K562 (cell line): Measurements from ENCODE around the gene DNPEP. TPM values are rescaled to one million over a fixed set of nuclear protein-coding genes. Genes with fewer than 3 reads are reported as not detected.
A peak's percentile ranks its signal among the peaks of the same experiment; 100 is the strongest.

ENCODE experiments used
- CREBBP ChIP-seq: IDR thresholded peaks from one replicate; pipeline ENCODE4 v1.6.1; 2012; ENCODE audit warnings: low read depth, mild to moderate bottlenecking, control low read depth, inconsistent platforms, low read length
- HDAC2 ChIP-seq: fragments of 450-650 bp; IDR thresholded peaks from 2 replicates; pipeline ENCODE4 v1.6.1; 2016; ENCODE audit warnings: mild to moderate bottlenecking
- MBD1 ChIP-seq: fragments of 250-450 bp; sonication (Bioruptor Pico); IDR thresholded peaks from 2 replicates; pipeline ENCODE4 v1.8.0; 2022; ENCODE audit warnings: inconsistent platforms
- MCM5 ChIP-seq: fragments of 450-650 bp; IDR thresholded peaks from 2 replicates; pipeline ENCODE4 v1.6.1; 2016; ENCODE audit warnings: low read depth
- NFIX ChIP-seq: fragments of 250-450 bp; sonication (Bioruptor Pico); IDR thresholded peaks from 2 replicates; pipeline ENCODE4 v1.4.0; 2020; ENCODE audit warnings: low read depth, mild to moderate bottlenecking, moderate library complexity
- PATZ1 ChIP-seq: fragments of 250-450 bp; sonication (Bioruptor Pico); IDR thresholded peaks from 2 replicates; pipeline ENCODE4 v1.5.0; 2020; ENCODE audit warnings: mild to moderate bottlenecking, borderline replicate concordance
- REST ChIP-seq, 2 experiments: fragments of 450-650 bp; formaldehyde crosslinking in 1 of 2; IDR thresholded peaks; 2 replicates each; pipeline versions ENCODE4 v1.4.0 to v1.6.1; 2014 to 2020; ENCODE audit warnings: mild to moderate bottlenecking in 2 of 2, borderline replicate concordance in 1 of 2, low read depth in 1 of 2
- SFPQ ChIP-seq: fragments of 200-400 bp; formaldehyde crosslinking; IDR thresholded peaks from 2 replicates; pipeline ENCODE4 v1.6.1; 2017; ENCODE audit warnings: mild to moderate bottlenecking, low read depth, low read length, moderate library complexity
- SIN3B ChIP-seq: fragments of 450-650 bp; IDR thresholded peaks from 2 replicates; pipeline ENCODE4 v1.6.1; 2017; ENCODE audit warnings: low read depth, mild to moderate bottlenecking, moderate library complexity
- SMARCC2 ChIP-seq: fragments of 450-650 bp; IDR thresholded peaks from 2 replicates; pipeline ENCODE4 v1.6.1; 2017; ENCODE audit warnings: antibody characterized with exemption, moderate library complexity, mild to moderate bottlenecking, low read depth
- ZBTB7A ChIP-seq: IDR thresholded peaks from 2 replicates; pipeline ENCODE4 v1.6.1; 2011; ENCODE audit warnings: low read depth, mild to moderate bottlenecking, low read length, moderate library complexity, borderline replicate concordance; ENCODE audit not compliant: control insufficient read depth
- ZNF586 ChIP-seq: fragments of 450-650 bp; formaldehyde crosslinking; conservative IDR thresholded peaks from 2 replicates; pipeline ENCODE4 v1.4.0; 2020; ENCODE audit warnings: mild to moderate bottlenecking, moderate library complexity
- polyA plus RNA-seq, 8 experiments: library from polyadenylated mRNA; depleted of rRNA in 4 of 8; stranded (reverse) in 5 of 8; unstranded in 3 of 8; fragments of >200 nt; fragmentation: Nextera tagmentation in 2 of 8; fragmentation: Illumina TruSeq in 1 of 8; extraction: Ambion mirVana in 2 of 8; extraction: Trizol in 1 of 8; gene quantifications; 2 replicates each; pipeline versions ENCODE4 v1.2.1 to v1.2.3, GENCODE V29; 2011 to 2014; ENCODE audit warnings: inconsistent platforms in 1 of 8, missing spikeins in 1 of 8
- total RNA-seq, 7 experiments: library from RNA; depleted of rRNA in 6 of 7; stranded (reverse); fragments of >200 nt in 6 of 7; fragmentation: Illumina TruSeq in 2 of 7; extraction: Trizol in 2 of 7; gene quantifications; 2 replicates each; pipeline versions ENCODE4 v1.2.1 to v1.2.3, GENCODE V29; 2011 to 2021; ENCODE audit warnings: low replicate concordance in 1 of 7

Gene DNPEP
- total and polyA plus RNA-seq, 9 of the 15 experiments (the other 6 are each of a cell fraction or from before 2014, with no cell fraction given) = 34.6 to 71.4 (median 45.5) TPM

- TF ChIP-seq MBD1 (CRISPR knock-in tag) (no peak), SMARCC2 (0 out of 2 replicates have a peak, but pooled peaks have one; percentile 39), SFPQ (no peak), HDAC2 (no peak), PATZ1 (CRISPR knock-in tag) (no peak), ZBTB7A (peak; percentile 30; the same call in 1 of the 2 replicates), REST (IDR thresholded peaks at IDR 0.05; ENCODE audit: borderline replicate concordance) (no peak), REST (CRISPR knock-in tag; IDR thresholded peaks at IDR 0.05; ENCODE audit: low read depth) (peak; percentile 43; the same call in 1 of the 2 replicates), CREBBP (no peak), NFIX (CRISPR knock-in tag) (no peak), ZNF586 (no peak), MCM5 (no peak), SIN3B (no peak)
These were observed at the start of gene DNPEP (continued) for GRCh38 chr2:219387306-219388120.
